H1 (cell line): ENCODE results near the gene HINT1. TPM values are rescaled to one million over a fixed set of nuclear protein-coding genes. Genes with fewer than 3 reads are reported as not detected.

Source experiments
- CTCF ChIA-PET: fragments of 300-600 bp; sonication (Branson Sonifier 250); formaldehyde crosslinking; loops from one replicate; lab custom pipeline; 2021; ENCODE audit not compliant: partially characterized antibody; lab: Charles Lee
- POLR2A ChIA-PET: fragments of 300-600 bp; sonication (Branson Sonifier 250); formaldehyde crosslinking; loops from one replicate; lab custom pipeline; 2021; ENCODE audit warnings: inconsistent platforms; ENCODE audit not compliant: partially characterized antibody; lab: Charles Lee
- DNase-seq, 2 experiments: peaks; one replicate each; pipeline versions ENCODE4 v3.0.0 to v3.0.0-alpha.2; 2010 to 2022; ENCODE audit warnings: low spot score in 2 of 2, low read depth in 1 of 2, mixed read lengths in 1 of 2
- FAIRE-seq: peaks from 2 replicates; lab custom pipeline; 2011; peaks lifted over from hg19 to GRCh38; lab: Jason Lieb, UNC
- H2AFZ ChIP-seq: 2 replicates; pipeline ENCODE4 v1.8.1; 2012; ENCODE audit warnings: low read length, inconsistent platforms
- H2AK5ac ChIP-seq: 2 replicates; pipeline ENCODE4 v1.6.1; 2013; ENCODE audit warnings: low read depth, low read length
- H2BK120ac ChIP-seq: replicated peaks from 2 replicates; pipeline ENCODE3; 2013; ENCODE audit warnings: low read depth, low read length, inconsistent platforms
- H2BK12ac ChIP-seq: 2 replicates; pipeline ENCODE4 v1.6.1; 2013; ENCODE audit warnings: low read depth, low read length
- H2BK15ac ChIP-seq: 2 replicates; pipeline ENCODE4 v1.6.1; 2013; ENCODE audit warnings: low read length
- H2BK20ac ChIP-seq: 2 replicates; pipeline ENCODE4 v1.6.1; 2013; ENCODE audit warnings: low read length
- H2BK5ac ChIP-seq: 2 replicates; pipeline ENCODE4 v1.6.1; 2013; ENCODE audit warnings: low read depth, low read length
- H3K14ac ChIP-seq: 2 replicates; pipeline ENCODE4 v1.6.1; 2013; ENCODE audit warnings: inconsistent platforms; ENCODE audit not compliant: insufficient read length
- H3K18ac ChIP-seq: 2 replicates; pipeline ENCODE4 v1.6.1; 2013; ENCODE audit warnings: low read length; ENCODE audit errors: extremely low read depth
- H3K23ac ChIP-seq: 2 replicates; pipeline ENCODE4 v1.6.1; 2013; ENCODE audit warnings: inconsistent platforms; ENCODE audit not compliant: insufficient read length
- H3K23me2 ChIP-seq: 2 replicates; pipeline ENCODE4 v1.6.1; 2013; ENCODE audit warnings: low read depth, low read length
- H3K27ac ChIP-seq: 2 replicates; pipeline ENCODE4 v1.6.1; 2011; ENCODE audit warnings: low read depth, low read length, inconsistent platforms
- H3K27me3 ChIP-seq, 4 experiments: replicated peaks in 1 of 4; 1 replicate in 1 of 4; 2 replicates in 3 of 4; pipeline versions ENCODE4 v1.6.1 to v1.8.1; 2011 to 2013; ENCODE audit warnings: low read length in 3 of 4, mild to moderate bottlenecking in 3 of 4, inconsistent platforms in 2 of 4, mixed read lengths in 2 of 4, moderate library complexity in 1 of 4; ENCODE audit not compliant: control insufficient read depth in 3 of 4, insufficient read depth in 3 of 4; ENCODE audit errors: extremely low read depth in 1 of 4
- H3K36me3 ChIP-seq, 4 experiments: 2 replicates each; pipeline versions ENCODE4 v1.6.1 to v1.8.1; 2011 to 2013; ENCODE audit warnings: mild to moderate bottlenecking in 4 of 4, low read length in 3 of 4, moderate library complexity in 2 of 4, control low read depth in 1 of 4, inconsistent platforms in 1 of 4; ENCODE audit not compliant: insufficient read depth in 4 of 4, control insufficient read depth in 2 of 4
- H3K4ac ChIP-seq: replicated peaks from 2 replicates; pipeline ENCODE3; 2013; ENCODE audit warnings: low read length, low read depth, mixed read lengths, inconsistent platforms; ENCODE audit not compliant: insufficient read length
- H3K4me1 ChIP-seq, 4 experiments: replicated peaks in 1 of 4; 1 replicate in 1 of 4; 2 replicates in 3 of 4; pipeline versions ENCODE4 v1.6.1 to v1.8.1; 2011 to 2013; ENCODE audit warnings: low read length in 3 of 4, inconsistent platforms in 2 of 4, mixed read lengths in 1 of 4; ENCODE audit not compliant: insufficient read depth in 4 of 4, control insufficient read depth in 3 of 4
- H3K4me2 ChIP-seq, 2 experiments: 2 replicates each; pipeline versions ENCODE4 v1.6.1 to v1.8.1; 2011 to 2013; ENCODE audit warnings: low read depth in 2 of 2, low read length in 2 of 2, control low read depth in 1 of 2, inconsistent platforms in 1 of 2, mild to moderate bottlenecking in 1 of 2; ENCODE audit not compliant: insufficient read depth in 1 of 2
- H3K4me3 ChIP-seq, 4 experiments: fragments of 200-600, 300-600 bp in 1 of 4; sonication (generic), shearing (Covaris generic), sonication (Bioruptor Twin) in 1 of 4; 2 replicates each; pipeline versions ENCODE4 v1.5.1 to v1.8.1; 2011 to 2016; ENCODE audit warnings: low read length in 4 of 4, low read depth in 3 of 4, control low read depth in 2 of 4, inconsistent platforms in 2 of 4, mild to moderate bottlenecking in 2 of 4, mixed read lengths in 1 of 4, moderate library complexity in 1 of 4; ENCODE audit not compliant: insufficient read depth in 2 of 4; ENCODE audit errors: extremely low read depth in 1 of 4
- H3K56ac ChIP-seq: replicated peaks from 2 replicates; pipeline ENCODE3; 2013; ENCODE audit warnings: low read depth, mild to moderate bottlenecking, mixed read lengths, low read length, inconsistent platforms; ENCODE audit not compliant: insufficient read length
- H3K79me1 ChIP-seq: 2 replicates; pipeline ENCODE4 v1.6.1; 2013; ENCODE audit warnings: low read depth, low read length, control low read depth
- H3K79me2 ChIP-seq, 2 experiments: 2 replicates each; pipeline versions ENCODE4 v1.6.1 to v1.8.1; 2012 to 2013; ENCODE audit warnings: low read length in 2 of 2, mild to moderate bottlenecking in 2 of 2, inconsistent platforms in 1 of 2; ENCODE audit not compliant: insufficient read depth in 2 of 2, control insufficient read depth in 1 of 2
- H3K9ac ChIP-seq, 4 experiments: replicated peaks in 1 of 4; 1 replicate in 1 of 4; 2 replicates in 3 of 4; pipeline versions ENCODE4 v1.6.1 to v1.8.1; 2011 to 2013; ENCODE audit warnings: low read depth in 3 of 4, low read length in 3 of 4, control low read depth in 2 of 4, mild to moderate bottlenecking in 2 of 4, moderate library complexity in 2 of 4, inconsistent platforms in 1 of 4; ENCODE audit errors: extremely low read depth in 1 of 4
- H3K9me3 ChIP-seq, 2 experiments: 2 replicates each; pipeline versions ENCODE4 v1.6.1 to v1.8.1; 2012 to 2013; ENCODE audit warnings: mild to moderate bottlenecking in 2 of 2, moderate library complexity in 2 of 2, control low read depth in 1 of 2, inconsistent platforms in 1 of 2, low read depth in 1 of 2, low read length in 1 of 2, mixed read lengths in 1 of 2; ENCODE audit not compliant: insufficient read depth in 2 of 2
- H4K20me1 ChIP-seq, 2 experiments: replicated peaks in 1 of 2; 2 replicates each; pipeline versions ENCODE3 to v1.8.1; 2011 to 2013; ENCODE audit warnings: inconsistent platforms in 2 of 2, low read length in 2 of 2, mild to moderate bottlenecking in 1 of 2; ENCODE audit not compliant: insufficient read depth in 2 of 2, control insufficient read depth in 1 of 2
- H4K5ac ChIP-seq: 2 replicates; pipeline ENCODE4 v1.6.1; 2013; ENCODE audit warnings: low read length, low read depth, mixed read lengths, inconsistent platforms; ENCODE audit not compliant: insufficient read length
- H4K8ac ChIP-seq: 2 replicates; pipeline ENCODE4 v1.8.0; 2013; ENCODE audit warnings: mild to moderate bottlenecking, moderate library complexity, low read length, inconsistent platforms; ENCODE audit not compliant: insufficient read depth; ENCODE audit errors: extremely low read depth
- H4K91ac ChIP-seq: replicated peaks from 2 replicates; pipeline ENCODE3; 2013; ENCODE audit warnings: low read length, mixed read lengths, inconsistent platforms; ENCODE audit not compliant: insufficient read length
- WGBS, 2 experiments: shearing (Covaris generic) in 1 of 2; methylation state at CpG; one replicate each; pipeline versions ENCODE4 v1.1.6 to v1.1.7; 2013 to 2015; ENCODE audit warnings: low lambda C conversion rate in 2 of 2, mixed read lengths in 2 of 2, inconsistent platforms in 1 of 2, low coverage in 1 of 2, missing lambda C conversion rate in 1 of 2; ENCODE audit not compliant: insufficient replicate concordance in 2 of 2, insufficient coverage in 1 of 2, insufficient read length in 1 of 2; ENCODE audit errors: extremely low coverage in 1 of 2, missing lambda C conversion rate in 1 of 2; 5-methylcytosine and 5-hydroxymethylcytosine counted together
- polyA plus RNA-seq, 7 experiments: library from polyadenylated mRNA; depleted of rRNA in 3 of 7; stranded (reverse) in 5 of 7; unstranded in 2 of 7; fragments of >200 nt in 5 of 7; fragments of 200-250 nt in 2 of 7; gene quantifications; 1 replicate in 5 of 7; 2 replicates in 1 of 7; 4 replicates in 1 of 7; pipeline versions ENCODE4 v1.2.1 to v1.2.3, GENCODE V29; 2011 to 2013; ENCODE audit warnings: missing spikeins in 2 of 7, mixed read lengths in 2 of 7
- total RNA-seq: library from RNA; stranded (reverse); fragmentation: NEBNext Ultra II Directional; extraction: Animal tissue kit (Norgen Biotek cat#: 25700); gene quantifications from 2 replicates; pipeline ENCODE4 v1.2.1, GENCODE V29; 2021

The HINT1 gene
- total and polyA plus RNA-seq, 2 of the 8 experiments (the other 6 are each of a cell fraction or from before 2014, with no cell fraction given): 230 to 479 TPM

- DNase-seq: peak; percentile 88 to 98
Observed at GRCh38 chr5:131170540-131171275, 5.7 kb upstream of the HINT1 start, which contains the start of gene LYRM7. Gene LYRM7 (plus strand): TSS chr5:131170944. CDS start chr5:131171021, 77 bp downstream.

More at GRCh38 chr5:131170540-131171275, 5.7 kb upstream of the HINT1 start, which contains the start of gene LYRM7:
- Histone ChIP-seq H3K56ac (no peak within 1 kb of the TSS), H3K14ac (no peak within 1 kb of the TSS), H2BK15ac (no peak within 1 kb of the TSS), H3K18ac (no peak within 1 kb of the TSS), H2BK5ac (no peak within 1 kb of the TSS; the same call in 1 of the 2 replicates), H2AFZ (peak within 1 kb of the TSS; percentile 88), H3K79me2 (peaks cover 0 to 2% of the 10 kb centered on the region in 2 experiments; a peak in 1 of 4 replicates), H3K23me2 (peaks cover 6% of the 10 kb centered on the region), H2BK120ac (no peak within 1 kb of the TSS), H3K4me3 (peak within 1 kb of the TSS; percentile 80 to 89 (median 86)), H2BK20ac (no peak within 1 kb of the TSS), H3K4ac (no peak within 1 kb of the TSS), H2AK5ac (no peak within 1 kb of the TSS), H3K23ac (no peak within 1 kb of the TSS), H4K91ac (no peak within 1 kb of the TSS), H3K4me1 (0 out of 7 replicates have a peak, but pooled peaks cover 0 to 2% (median 0%) of the 10 kb centered on the region in 4 experiments), H4K5ac (no peak within 1 kb of the TSS), H2BK12ac (no peak within 1 kb of the TSS), H3K9ac (peak within 1 kb of the TSS; percentile 78 to 96 (median 82)), H3K36me3 (no peaks in the 10 kb centered on the region), H3K27ac (peak within 1 kb of the TSS; percentile 52), H4K8ac (no peak within 1 kb of the TSS), H3K4me2 (peak within 1 kb of the TSS; percentile 94 to 100), H3K79me1 (no peaks in the 10 kb centered on the region), H3K27me3 (no peaks in the 10 kb centered on the region), H3K9me3 (no peaks in the 10 kb centered on the region), H4K20me1 (no peaks in the 10 kb centered on the region)
- POLR2A ChIA-PET: interaction anchor here (0.7 to 1.4 kb wide), 3 partner anchors 25 to 150 kb away, joined by 3 read pairs; partner anchors contain the start of gene CDC42SE2
- WGBS, 2 experiments: 1% methylated on average over 40 of the region's 42 CpGs; no CpG with 5 or more reads in 1 of the 2 experiments
- FAIRE-seq: peak; percentile 96
- CTCF ChIA-PET: no interaction called here
